Mucosa of descending colon (tissue), 3 donors: ENCODE results near the gene TRAF3. TPM values are rescaled to one million over a fixed set of nuclear protein-coding genes. Genes with fewer than 3 reads are reported as not detected.

ENCODE experiments used
- ATAC-seq: fragments of 200-7000 bp; cut with Tn5 transposase; one replicate; pipeline ENCODE4 v1.9.1; 2020; ENCODE audit warnings: mild to moderate bottlenecking, moderate library complexity
- DNase-seq, 3 donors: peaks; one replicate each; pipeline ENCODE4 v3.0.0-alpha.2; 2020
- H3K36me3 ChIP-seq: fragments of 200-600 bp; one replicate; pipeline ENCODE4 v1.8.0; 2021; ENCODE audit warnings: low read depth, mild to moderate bottlenecking
- H3K4me1 ChIP-seq: fragments of 200-600 bp; one replicate; pipeline ENCODE4 v1.8.0; 2021; ENCODE audit warnings: low read depth, mild to moderate bottlenecking
- H3K4me3 ChIP-seq: fragments of 200-600 bp; one replicate; pipeline ENCODE4 v1.8.0; 2021; ENCODE audit warnings: mild to moderate bottlenecking
- H3K9me3 ChIP-seq: fragments of 200-600 bp; one replicate; pipeline ENCODE4 v1.8.0; 2021; ENCODE audit warnings: mild to moderate bottlenecking
- CTCF ChIP-seq: fragments of 200-600 bp; IDR thresholded peaks from one replicate; pipeline ENCODE4 v1.8.0; 2022; ENCODE audit warnings: antibody characterized with exemption, mild to moderate bottlenecking
- intact Hi-C, 2 donors: fragments of 100-400 bp; cut with DNase I in 1 of 2; cut with micrococcal nuclease in 1 of 2; formaldehyde crosslinking; loops; one replicate each; pipeline versions ENCODE4 v1.11.0 to v1.11.1; 2022; cut with DNase I, micrococcal nuclease
- total RNA-seq, 3 donors: library from RNA; stranded (reverse); fragmentation: NEBNext Ultra II Directional in 2 of 3; extraction: Animal tissue kit (Norgen Biotek cat#: 25700) in 2 of 3; gene quantifications; one replicate each; pipeline versions ENCODE4 v1.2.1 to v1.2.4, GENCODE V29; 2021 to 2023
- donor health status: DM: no; HTN: no; CAD: no; lungs with moderate emphysema.
- donor health status: DM: no; HTN: no; CAD: no.
- donor health status: DM: no; HTN: yes; CAD: no.

Gene TRAF3
- total RNA-seq, 3 donors from 2014 or later, result 20.9 to 36.0 (median 21.3) TPM

GRCh38 chr14:102911991-102912761, 134.9 kb downstream of the TRAF3 start:
- peak in 2 of 3 donors; percentile 22 to 46 for DNase-seq

GRCh38 chr14:102913341-102914211, 136.3 kb downstream of the TRAF3 start:
- Histone ChIP-seq H3K36me3 (no peaks in the 10 kb centered on the region), H3K4me3 (no peak overlapping the region), H3K9me3 (no peaks in the 10 kb centered on the region), H3K4me1 (no peaks in the 10 kb centered on the region)
- intact Hi-C loops, result loop anchor here in 1 of 2 donors (10.0 kb wide), 1 partner anchor 139 kb away; the partner anchor contains the start of gene TRAF3
- DNase-seq (peak in 2 of 3 donors; percentile 19 to 31), ATAC-seq (no peak)
- TF ChIP-seq CTCF, result no peak

More at GRCh38 chr14:102911991-102912761, 134.9 kb downstream of the TRAF3 start:
- intact Hi-C loops, result loop anchor here in 1 of 2 donors (10.0 kb wide), 1 partner anchor 137 kb away; the partner anchor contains the start of gene TRAF3
- no peaks in the 10 kb centered on the region for H3K36me3 ChIP-seq
- no peak for ATAC-seq
- no peak for TF ChIP-seq CTCF
- H3K4me3 ChIP-seq, result no peak overlapping the region
- no peaks in the 10 kb centered on the region for H3K4me1 ChIP-seq
- H3K9me3 ChIP-seq, result no peaks in the 10 kb centered on the region

- Histone ChIP-seq H3K4me1 (no peaks in the 10 kb centered on the region), H3K4me3 (no peak overlapping the region), H3K36me3 (no peaks in the 10 kb centered on the region), H3K9me3 (no peaks in the 10 kb centered on the region)
- peak in 2 of 3 donors; percentile 24 to 43 for DNase-seq
- intact Hi-C loops, result loop anchor here in 1 of 2 donors (10.0 kb wide), 1 partner anchor 140 kb away; the partner anchor contains the start of gene TRAF3
- no peak for ATAC-seq
- TF ChIP-seq CTCF, result no peak
Measured at GRCh38 chr14:102914474-102915291, 137.4 kb downstream of the TRAF3 start.

- DNase-seq, result no peak
- Histone ChIP-seq H3K4me3 (no peak overlapping the region), H3K36me3 (no peaks in the 10 kb centered on the region), H3K9me3 (no peaks in the 10 kb centered on the region), H3K4me1 (no peaks in the 10 kb centered on the region)
- ATAC-seq, result no peak
- intact Hi-C loops, result loop anchor here in 1 of 2 donors (10.0 kb wide), 1 partner anchor 141 kb away; the partner anchor contains the start of gene TRAF3
- TF ChIP-seq CTCF, result no peak
Measured at GRCh38 chr14:102915292-102916110, 138.3 kb downstream of the TRAF3 start.
